A549 (cell line): ENCODE measurements around the gene FAM221A. TPM values are rescaled to one million over a fixed set of nuclear protein-coding genes. Genes with fewer than 3 reads are reported as not detected.

Experiments used
- ATAC-seq, 2 experiments: fragments of 200-7000 bp in 1 of 2; fragments of >200 bp in 1 of 2; cut with Nextera tagmentation in 1 of 2; cut with Tn5 transposase in 1 of 2; 3 replicates each; pipeline versions ENCODE4 v1.8.0 to v1.9.1; 2018 to 2020; ENCODE audit warnings: mild to moderate bottlenecking in 1 of 2, moderate library complexity in 1 of 2
- CTCF ChIA-PET: fragments of 300-600 bp; sonication (Branson Sonifier 250); formaldehyde crosslinking; extraction: SDS; loops from one replicate; lab custom pipeline; 2021; ENCODE audit warnings: antibody characterized with exemption, inconsistent platforms; lab: Yijun Ruan, JAX
- POLR2A ChIA-PET: fragments of 350-600 bp; formaldehyde crosslinking; extraction: SDS; loops from one replicate; lab custom pipeline; 2021; ENCODE audit warnings: antibody characterized with exemption, inconsistent platforms; lab: Yijun Ruan, JAX
- DNase-seq, 2 experiments: peaks; one replicate each; pipeline versions ENCODE4 v3.0.0 to v3.0.0-alpha.2; 2011 to 2016; ENCODE audit warnings: low read depth in 1 of 2, low spot score in 1 of 2
- FAIRE-seq: peaks from 2 replicates; lab custom pipeline; 2011; peaks lifted over from hg19 to GRCh38; lab: Jason Lieb, UNC
- H3K27ac ChIP-seq, 2 experiments: fragments of >200 bp; sonication (Bioruptor Twin); formaldehyde crosslinking; 3 replicates each; pipeline ENCODE4 v1.5.1; 2016 to 2017
- H3K4me1 ChIP-seq: fragments of >200 bp; sonication (Bioruptor Twin); formaldehyde crosslinking; 3 replicates; pipeline ENCODE4 v1.6.1; 2016
- H3K4me2 ChIP-seq: fragments of >200 bp; sonication (Bioruptor Twin); formaldehyde crosslinking; 3 replicates; pipeline ENCODE4 v1.6.1; 2016
- H3K4me3 ChIP-seq: fragments of >200 bp; sonication (Bioruptor Twin); formaldehyde crosslinking; 3 replicates; pipeline ENCODE4 v1.5.1; 2016
- H3K9me3 ChIP-seq: fragments of >200 bp; sonication (Bioruptor Twin); formaldehyde crosslinking; 3 replicates; pipeline ENCODE4 v1.6.1; 2016
- BCL3 ChIP-seq: fragments of >200 bp; sonication (Bioruptor Twin); formaldehyde crosslinking; IDR thresholded peaks from 3 replicates; pipeline ENCODE4 v1.6.1; 2016
- BHLHE40 ChIP-seq: IDR thresholded peaks from 2 replicates; pipeline ENCODE4 v1.6.1; 2012; ENCODE audit warnings: low read depth, low read length, inconsistent platforms
- CBX2 ChIP-seq: fragments of 200-600 bp; sonication (generic); IDR thresholded peaks from 2 replicates; pipeline ENCODE4 v1.6.1; 2016; ENCODE audit warnings: low read depth, mild to moderate bottlenecking, borderline replicate concordance
- CBX8 ChIP-seq: fragments of 200-600 bp; sonication (generic); IDR thresholded peaks from 2 replicates; pipeline ENCODE4 v1.6.1; 2016
- CEBPB ChIP-seq, 2 experiments: fragments of >200 bp in 1 of 2; sonication (Bioruptor Twin) in 1 of 2; formaldehyde crosslinking in 1 of 2; IDR thresholded peaks; 2 replicates each; pipeline ENCODE4 v1.6.1; 2012 to 2016
- CTCF ChIP-seq: fragments of >200 bp; sonication (Bioruptor Twin); formaldehyde crosslinking; IDR thresholded peaks from 3 replicates; pipeline ENCODE4 v1.5.1; 2016
- E2F6 ChIP-seq: IDR thresholded peaks from 2 replicates; pipeline ENCODE4 v1.6.1; 2012; ENCODE audit warnings: low read depth, borderline replicate concordance
- ESRRA ChIP-seq: fragments of 150-350 bp; IDR thresholded peaks from 2 replicates; pipeline ENCODE4 v1.6.1; 2014; ENCODE audit warnings: mild to moderate bottlenecking, low read length, borderline replicate concordance
- FOSB ChIP-seq: fragments of 250-450 bp; sonication (Bioruptor Pico); IDR thresholded peaks from 2 replicates; pipeline ENCODE4 v1.5.0; 2020; ENCODE audit warnings: mild to moderate bottlenecking, moderate library complexity
- HDAC2 ChIP-seq: fragments of 200-600 bp; sonication (generic); IDR thresholded peaks from 2 replicates; pipeline ENCODE4 v1.6.1; 2016
- HES2 ChIP-seq: fragments of >200 bp; sonication (Bioruptor Twin); formaldehyde crosslinking; IDR thresholded peaks from 2 replicates; pipeline ENCODE4 v1.6.1; 2016
- JUN ChIP-seq, 2 experiments: fragments of >200 bp; sonication (Bioruptor Twin); formaldehyde crosslinking; IDR thresholded peaks; 2 replicates in 1 of 2; 3 replicates in 1 of 2; pipeline ENCODE4 v1.6.1; 2016 to 2017
- MAX ChIP-seq: IDR thresholded peaks from 2 replicates; pipeline ENCODE4 v1.6.1; 2012
- NPAS2 ChIP-seq: fragments of 250-450 bp; sonication (Bioruptor Pico); IDR thresholded peaks from 2 replicates; pipeline ENCODE4 v1.8.0; 2022; ENCODE audit warnings: mild to moderate bottlenecking, moderate library complexity, borderline replicate concordance
- PHF8 ChIP-seq: fragments of 200-600 bp; sonication (generic); IDR thresholded peaks from 2 replicates; pipeline ENCODE4 v1.6.1; 2016; ENCODE audit warnings: low read depth, mild to moderate bottlenecking, antibody characterized with exemption, moderate library complexity, borderline replicate concordance
- REST ChIP-seq: fragments of 200-600 bp; sonication (generic); IDR thresholded peaks from 2 replicates; pipeline ENCODE4 v1.6.1; 2016; ENCODE audit warnings: antibody characterized with exemption, mild to moderate bottlenecking, moderate library complexity
- SMC3 ChIP-seq: fragments of >200 bp; sonication (Bioruptor Twin); formaldehyde crosslinking; IDR thresholded peaks from 3 replicates; pipeline ENCODE4 v1.6.1; 2018; ENCODE audit warnings: inconsistent platforms
- SREBF2 ChIP-seq: fragments of 450-650 bp; IDR thresholded peaks from 2 replicates; pipeline ENCODE4 v1.6.1; 2014; ENCODE audit warnings: mild to moderate bottlenecking, moderate library complexity
- TFCP2L1 ChIP-seq: fragments of 250-450 bp; sonication (Bioruptor Pico); IDR thresholded peaks from 2 replicates; pipeline ENCODE4 v1.5.0; 2021; ENCODE audit warnings: mild to moderate bottlenecking
- ZC3H11A ChIP-seq: fragments of 450-650 bp; IDR thresholded peaks from 2 replicates; pipeline ENCODE4 v1.6.1; 2014; ENCODE audit warnings: antibody characterized with exemption, mild to moderate bottlenecking
- ZFP36 ChIP-seq: fragments of 450-650 bp; IDR thresholded peaks from 2 replicates; pipeline ENCODE4 v1.6.1; 2014; ENCODE audit warnings: borderline replicate concordance; ENCODE audit not compliant: partially characterized antibody
- ZNF302 ChIP-seq: fragments of 250-450 bp; sonication (Bioruptor Pico); IDR thresholded peaks from 2 replicates; pipeline ENCODE4 v1.9.0; 2021; ENCODE audit warnings: inconsistent platforms, mild to moderate bottlenecking, moderate library complexity
- WGBS: methylation state at CpG from one replicate; pipeline ENCODE4 v1.1.6; 2017; ENCODE audit errors: missing lambda C conversion rate; 5-methylcytosine and 5-hydroxymethylcytosine counted together
- polyA plus RNA-seq, 4 experiments: library from polyadenylated mRNA; depleted of rRNA in 3 of 4; stranded (reverse); fragments of >200 nt; fragmentation: RNase III in 1 of 4; extraction: RNeasy Plus Mini Kit Qiagen cat#74134 plus additional on column Dnase treatment in 1 of 4; gene quantifications; 2 replicates in 3 of 4; 3 replicates in 1 of 4; pipeline ENCODE4 v1.2.3, GENCODE V29; 2011 to 2017

FAM221A gene
- polyA plus RNA-seq, 2 of the 4 experiments (the other 2 are of a cell fraction) = 0.94 to 1.8 TPM

- ATAC-seq (peak in 1 of 2 experiments; percentile 54; a peak in 2 of 6 replicates), DNase-seq (peak in 1 of 2 experiments; percentile 22), FAIRE-seq (no peak)
- TF ChIP-seq JUN (IDR thresholded peaks at IDR 0.05) (no peak), FOSB (CRISPR knock-in tag) (no peak), ZC3H11A (no peak), PHF8 (no peak), NPAS2 (CRISPR knock-in tag) (no peak), CBX8 (no peak), CBX2 (no peak), HDAC2 (no peak), SMC3 (no peak), ZFP36 (no peak), E2F6 (no peak), ESRRA (no peak), CEBPB (IDR thresholded peaks at IDR 0.05) (no peak), CTCF (no peak)
- H3K9me3 ChIP-seq = no peaks in the 10 kb centered on the region
- ChIA-PET CTCF (interaction anchor here (1.6 to 2.7 kb wide), 2 partner anchors 11 to 115 kb away, joined by 5 to 13 read pairs; no protein-coding TSS in a partner anchor), POLR2A (no interaction called here)
- H3K4me3 ChIP-seq = no peak overlapping the region
- no peak overlapping the region for H3K4me2 ChIP-seq
- no peak overlapping the region for H3K27ac ChIP-seq
- no peaks in the 10 kb centered on the region for H3K4me1 ChIP-seq
- WGBS = 66% methylated on average over 3 of the region's 3 CpGs
These were observed 5.7 kb downstream of the FAM221A start for GRCh38 chr7:23685731-23686130.

- no peak for FAIRE-seq
- no peak overlapping the region for H3K4me3 ChIP-seq
- no peak overlapping the region for H3K4me2 ChIP-seq
- no peak overlapping the region for H3K27ac ChIP-seq
- TF ChIP-seq ZNF302 (CRISPR knock-in tag) (no peak), BHLHE40 (no peak), SREBF2 (no peak), BCL3 (no peak), HES2 (no peak), CEBPB (IDR thresholded peaks at IDR 0.05) (no peak), TFCP2L1 (CRISPR knock-in tag) (no peak), REST (no peak), MAX (no peak)
- TF ChIP-seq, all 56 proteins: peak for 0
- ChIA-PET CTCF (interaction anchor here (0.6 to 1.2 kb wide), 3 partner anchors 29 to 142 kb away, joined by 3 to 4 read pairs (median 4); no protein-coding TSS in a partner anchor), POLR2A (no interaction called here)
- Histone ChIP-seq H3K4me1 (no peaks in the 10 kb centered on the region), H3K9me3 (no peaks in the 10 kb centered on the region)
- whole genome bisulfite sequencing = 70% methylated on average over 2 of the region's 2 CpGs
- ATAC-seq (no peak), DNase-seq (no peak)
These were observed 7.0 kb downstream of the FAM221A start for GRCh38 chr7:23687011-23687410.
